Prostate gland (tissue), 2 donors: ENCODE measurements around the gene DLG2. TPM values are rescaled to one million over a fixed set of nuclear protein-coding genes. Genes with fewer than 3 reads are reported as not detected.

Experiments used
- DNase-seq: peaks from one replicate; pipeline ENCODE4 v3.0.0-alpha.2; 2019; ENCODE audit warnings: low spot score
- H3K27ac ChIP-seq, 2 donors: fragments of 200-600 bp; sonication (generic); 2 replicates each; pipeline ENCODE4 v1.5.1; 2017 to 2019
- H3K27me3 ChIP-seq: fragments of 200-600 bp; sonication (generic); replicated peaks from 2 replicates; pipeline ENCODE4 v1.5.1; 2019; ENCODE audit not compliant: insufficient read depth
- H3K36me3 ChIP-seq, 2 donors: fragments of 200-600 bp; sonication (generic); 1 replicate in 1 of 2; 2 replicates in 1 of 2; pipeline versions ENCODE4 v1.5.1 to v1.8.1; 2017 to 2019
- H3K4me1 ChIP-seq: fragments of 200-600 bp; sonication (generic); replicated peaks from 2 replicates; pipeline ENCODE4 v1.5.1; 2019
- H3K4me3 ChIP-seq, 2 donors: fragments of 200-600 bp; sonication (generic); 2 replicates each; pipeline ENCODE4 v1.5.1; 2017 to 2019
- H3K9me3 ChIP-seq: fragments of 200-600 bp; sonication (generic); 2 replicates; pipeline ENCODE4 v1.5.1; 2017
- POLR2A ChIP-seq: fragments of 450-650 bp; IDR thresholded peaks from one replicate; pipeline ENCODE4 v1.6.1; 2016; ENCODE audit warnings: antibody characterized with exemption, mild to moderate bottlenecking
- POLR2AphosphoS5 ChIP-seq: sonication (generic); formaldehyde crosslinking; IDR thresholded peaks from one replicate; pipeline ENCODE4 v1.6.1; 2017; ENCODE audit warnings: antibody characterized with exemption
- WGBS: methylation state at CpG from one replicate; pipeline ENCODE4 v1.1.5; 2018; 5-methylcytosine and 5-hydroxymethylcytosine counted together
- intact Hi-C: fragments of 100-400 bp; cut with DNase I; formaldehyde crosslinking; loops from one replicate; pipeline ENCODE4 v1.14.2; 2022
- total RNA-seq, 2 donors: library from RNA; depleted of rRNA; stranded (reverse); fragments of >200 nt; gene quantifications; one replicate each; pipeline ENCODE4 v1.1.0, GENCODE V29; 2016
- TF ChIP-seq, protein P1 (sequence below), 4 experiments: fragments of 200-600 bp in 2 of 4; fragments of 450-650 bp in 2 of 4; sonication (generic) in 2 of 4; IDR thresholded peaks; 1 replicate in 3 of 4; 2 replicates in 1 of 4; pipeline ENCODE4 v1.5.1; 2016 to 2019; ENCODE audit warnings: antibody characterized with exemption in 4 of 4, mild to moderate bottlenecking in 2 of 4, moderate library complexity in 2 of 4

Gene DLG2
- total RNA-seq, 2 donors from 2014 or later = 9.8 to 16.2 TPM

DNA sequence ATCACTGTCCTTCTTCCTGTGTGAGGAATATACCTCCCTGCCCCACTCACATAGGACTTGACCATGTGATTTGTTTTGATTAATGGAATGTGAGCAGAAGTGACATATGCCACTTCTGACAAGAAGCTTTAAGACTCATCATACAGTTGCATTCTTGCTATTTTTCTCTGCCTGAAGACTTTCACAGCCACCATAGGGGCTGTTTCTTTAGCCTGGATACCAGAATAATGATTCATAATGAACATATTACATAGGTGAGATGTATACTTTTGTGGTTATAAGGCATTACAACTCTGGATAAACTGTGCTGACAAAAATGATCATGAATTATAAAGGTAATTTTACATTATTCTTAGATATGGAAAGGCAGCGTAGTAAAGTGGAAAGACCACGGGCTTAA is 798.0 kb downstream of the DLG2 start:
- intact Hi-C loops = no loop called here
- 92% methylated on average over 2 of the region's 2 CpGs for WGBS

DNA sequence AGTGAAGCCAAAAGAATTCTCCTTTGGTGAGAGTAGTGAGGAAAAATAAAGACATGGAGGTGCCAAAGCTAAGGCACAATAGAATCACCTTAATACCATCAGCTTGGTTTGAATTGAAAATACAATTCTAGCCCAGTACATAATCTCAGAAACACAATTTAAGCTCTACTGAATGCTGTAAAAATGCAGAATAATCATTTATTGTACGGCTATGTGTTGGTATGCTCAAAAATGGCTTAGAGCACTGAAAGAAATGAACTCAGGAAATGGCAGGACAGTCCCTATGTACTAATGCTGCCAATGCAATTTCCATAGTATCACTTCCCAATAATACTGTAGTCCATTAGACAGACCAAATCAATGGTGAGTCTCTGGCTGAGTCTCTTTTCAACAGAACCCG is 798.5 kb downstream of the DLG2 start:
- no peak for DNase-seq
- WGBS = 94% methylated on average over 2 of the region's 2 CpGs
- Histone ChIP-seq H3K9me3 (no peaks in the 10 kb centered on the region), H3K36me3 (no peaks in the 10 kb centered on the region), H3K4me3 (no peak overlapping the region), H3K27me3 (no peaks in the 10 kb centered on the region), H3K27ac (no peak overlapping the region), H3K4me1 (no peaks in the 10 kb centered on the region)
- intact Hi-C loops = no loop called here
- TF ChIP-seq, protein P1, sequence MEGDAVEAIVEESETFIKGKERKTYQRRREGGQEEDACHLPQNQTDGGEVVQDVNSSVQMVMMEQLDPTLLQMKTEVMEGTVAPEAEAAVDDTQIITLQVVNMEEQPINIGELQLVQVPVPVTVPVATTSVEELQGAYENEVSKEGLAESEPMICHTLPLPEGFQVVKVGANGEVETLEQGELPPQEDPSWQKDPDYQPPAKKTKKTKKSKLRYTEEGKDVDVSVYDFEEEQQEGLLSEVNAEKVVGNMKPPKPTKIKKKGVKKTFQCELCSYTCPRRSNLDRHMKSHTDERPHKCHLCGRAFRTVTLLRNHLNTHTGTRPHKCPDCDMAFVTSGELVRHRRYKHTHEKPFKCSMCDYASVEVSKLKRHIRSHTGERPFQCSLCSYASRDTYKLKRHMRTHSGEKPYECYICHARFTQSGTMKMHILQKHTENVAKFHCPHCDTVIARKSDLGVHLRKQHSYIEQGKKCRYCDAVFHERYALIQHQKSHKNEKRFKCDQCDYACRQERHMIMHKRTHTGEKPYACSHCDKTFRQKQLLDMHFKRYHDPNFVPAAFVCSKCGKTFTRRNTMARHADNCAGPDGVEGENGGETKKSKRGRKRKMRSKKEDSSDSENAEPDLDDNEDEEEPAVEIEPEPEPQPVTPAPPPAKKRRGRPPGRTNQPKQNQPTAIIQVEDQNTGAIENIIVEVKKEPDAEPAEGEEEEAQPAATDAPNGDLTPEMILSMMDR (IDR thresholded peaks at IDR 0.05) = no peak
- TF ChIP-seq POLR2AphosphoS5 = no peak
- no peak for TF ChIP-seq POLR2A

More for the DNA sequence above, 798.0 kb downstream of the DLG2 start:
- no peak for DNase-seq
- Histone ChIP-seq H3K27ac (no peak overlapping the region), H3K9me3 (no peaks in the 10 kb centered on the region), H3K4me1 (no peaks in the 10 kb centered on the region), H3K36me3 (no peaks in the 10 kb centered on the region), H3K27me3 (no peaks in the 10 kb centered on the region), H3K4me3 (no peak overlapping the region)
- TF ChIP-seq POLR2AphosphoS5 (no peak), POLR2A (no peak)
- TF ChIP-seq, protein P1 (IDR thresholded peaks at IDR 0.05) = no peak

DNA sequence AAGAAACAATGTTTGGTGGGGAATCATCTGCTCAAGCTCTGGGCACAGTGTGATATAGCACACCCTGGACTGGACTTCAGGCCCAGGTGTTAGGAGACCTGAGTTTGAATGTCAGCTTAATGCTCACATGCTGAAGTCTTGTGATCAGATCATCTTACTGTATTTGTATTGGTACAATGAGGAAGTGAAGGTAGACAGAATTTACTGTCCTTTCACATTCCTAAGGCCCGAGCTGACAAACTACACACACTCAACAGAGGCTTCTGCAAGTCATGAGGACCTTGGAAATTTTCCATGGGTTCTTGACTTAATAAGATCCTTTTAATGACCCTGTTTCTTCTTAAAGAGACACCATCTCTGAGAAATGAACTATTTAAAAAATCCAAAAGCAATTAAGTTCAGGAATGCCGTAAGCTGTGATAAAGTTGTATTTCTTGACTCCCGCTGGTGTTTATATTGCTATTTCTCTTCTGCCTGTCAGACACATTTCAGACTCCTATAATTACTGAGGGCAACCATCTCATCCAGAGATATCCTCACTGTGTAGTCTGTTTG is 802.0 kb downstream of the DLG2 start:
- no peaks in the 10 kb centered on the region for H3K4me1 ChIP-seq
- 50% methylated on average over 3 of the region's 3 CpGs for WGBS
- H3K4me3 ChIP-seq = no peak overlapping the region
- H3K9me3 ChIP-seq = no peaks in the 10 kb centered on the region
- no peaks in the 10 kb centered on the region for H3K27me3 ChIP-seq
- no peaks in the 10 kb centered on the region for H3K36me3 ChIP-seq
- TF ChIP-seq POLR2AphosphoS5 (no peak), POLR2A (no peak)
- TF ChIP-seq, protein P1 (IDR thresholded peaks at IDR 0.05) = no peak
- DNase-seq = no peak
- intact Hi-C loops = no loop called here
- no peak overlapping the region for H3K27ac ChIP-seq

DNA sequence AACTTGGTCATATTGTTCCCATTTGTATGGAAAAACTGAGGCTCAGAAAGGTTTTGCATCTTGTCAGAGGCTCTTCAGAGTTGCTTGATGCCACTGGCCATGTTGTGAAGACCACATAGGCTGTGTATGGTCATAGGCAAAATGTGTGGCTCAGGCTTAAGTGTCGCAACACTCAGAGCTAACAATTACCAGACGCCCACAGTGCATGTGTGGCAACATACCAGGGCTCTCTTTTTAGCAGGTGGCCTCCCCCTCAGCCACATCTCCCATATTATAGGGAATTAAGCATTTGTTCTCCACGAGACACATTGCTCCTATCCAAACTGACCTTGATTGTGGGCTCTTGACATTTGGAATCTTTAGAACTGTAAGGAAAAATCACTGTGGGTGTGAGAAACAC is 802.5 kb downstream of the DLG2 start:
- Histone ChIP-seq H3K4me1 (no peaks in the 10 kb centered on the region), H3K9me3 (no peaks in the 10 kb centered on the region), H3K4me3 (no peak overlapping the region), H3K36me3 (no peaks in the 10 kb centered on the region), H3K27me3 (no peaks in the 10 kb centered on the region), H3K27ac (no peak overlapping the region)
- intact Hi-C loops = no loop called here
- 80% methylated on average over 3 of the region's 3 CpGs for WGBS
- TF ChIP-seq, protein P1 (IDR thresholded peaks at IDR 0.05) = no peak
- TF ChIP-seq POLR2AphosphoS5 = no peak
- TF ChIP-seq POLR2A = no peak
- DNase-seq = no peak

DNA sequence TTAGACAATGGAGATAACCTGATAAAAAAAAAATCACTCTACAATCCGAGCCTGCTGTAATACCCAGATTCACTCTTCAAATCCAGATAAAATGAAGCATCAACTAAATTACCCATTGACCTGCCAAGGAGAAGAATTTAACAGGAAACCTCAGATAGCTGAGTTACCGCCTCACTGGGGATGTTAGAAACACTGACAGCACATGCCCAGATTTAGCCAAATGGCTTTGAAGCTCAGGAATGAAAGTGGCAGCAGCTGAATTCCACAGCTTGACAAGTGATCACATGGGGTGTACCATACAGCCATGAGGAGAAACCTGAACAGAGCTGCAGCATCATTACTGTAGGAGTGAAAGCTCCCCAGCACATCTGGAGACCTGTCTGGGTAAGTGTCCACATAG is 807.6 kb downstream of the DLG2 start:
- Histone ChIP-seq H3K27me3 (no peaks in the 10 kb centered on the region), H3K36me3 (no peaks in the 10 kb centered on the region), H3K27ac (no peak overlapping the region), H3K4me3 (no peak overlapping the region), H3K9me3 (no peaks in the 10 kb centered on the region), H3K4me1 (no peaks in the 10 kb centered on the region)
- no peak for DNase-seq
- WGBS = 44% methylated on average over 2 of the region's 2 CpGs
- TF ChIP-seq, protein P1 (IDR thresholded peaks at IDR 0.05) = no peak
- TF ChIP-seq POLR2A = no peak
- TF ChIP-seq POLR2AphosphoS5 = no peak
- intact Hi-C loops = no loop called here
